ENCODE data around the gene ZBTB43.
A peak's percentile ranks its signal among the peaks of the same experiment; 100 is the strongest.

ZBTB43 gene

DNA sequence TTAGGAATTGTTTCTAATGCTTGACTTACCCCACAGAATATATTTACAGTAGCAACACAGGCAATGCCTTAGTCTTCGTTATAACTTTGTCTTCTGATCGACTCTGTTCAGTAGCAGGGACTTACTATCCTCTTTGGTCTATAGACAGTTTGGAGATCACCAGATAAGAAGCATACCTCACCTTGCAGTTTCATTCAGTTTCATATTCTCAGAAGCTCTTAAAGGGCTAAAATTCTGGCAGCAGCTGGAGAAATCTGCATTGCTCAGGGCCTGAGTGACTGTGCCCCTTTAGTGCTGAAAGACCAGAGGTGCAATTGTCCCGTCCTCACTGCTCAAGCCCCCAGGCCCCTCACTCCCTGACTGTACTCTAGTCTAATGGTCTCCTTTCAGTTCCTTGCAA, 26.0 kb downstream of the ZBTB43 start:
- TF ChIP-seq EZH2 (IDR thresholded peaks at IDR 0.05) (no peak), FOXP2 (optimal IDR thresholded peaks at IDR 0.05; ENCODE audit: control extremely low read depth, extremely low read length, insufficient read depth) (no peak), POLR2AphosphoS5 (IDR thresholded peaks at IDR 0.05; ENCODE audit: borderline replicate concordance, low read depth, low read length) (no peak)
- Histone ChIP-seq H3K9me3 (ENCODE audit: low read depth, low read length) (no peaks in the 10 kb centered on the region), H3K27ac (no peak overlapping the region), H3K4me3 (no peak overlapping the region), H3K9ac (ENCODE audit: insufficient read length) (no peak overlapping the region), H3K36me3 (ENCODE audit: insufficient read depth, low read length) (peaks cover 27% of the 10 kb centered on the region)
- DNase-seq (ENCODE audit: low read depth, low spot score): no peak

- no peak for DNase-seq (ENCODE audit: low read depth, low spot score)
- H3K27ac ChIP-seq: no peak overlapping the region
- no peaks in the 10 kb centered on the region for H3K9me3 ChIP-seq (ENCODE audit: low read depth, low read length)
- H3K4me3 ChIP-seq: no peak overlapping the region
- peaks cover 27% of the 10 kb centered on the region for H3K36me3 ChIP-seq (ENCODE audit: insufficient read depth, low read length)
- H3K9ac ChIP-seq (ENCODE audit: insufficient read length): no peak overlapping the region
- no peak for TF ChIP-seq FOXP2 (optimal IDR thresholded peaks at IDR 0.05; ENCODE audit: control extremely low read depth, extremely low read length, insufficient read depth)
- no peak for TF ChIP-seq POLR2AphosphoS5 (IDR thresholded peaks at IDR 0.05; ENCODE audit: borderline replicate concordance, low read depth, low read length)
- no peak for TF ChIP-seq EZH2 (IDR thresholded peaks at IDR 0.05)
Observed at GRCh38 chr9:126832440-126832839, 27.6 kb downstream of the ZBTB43 start.

DNA sequence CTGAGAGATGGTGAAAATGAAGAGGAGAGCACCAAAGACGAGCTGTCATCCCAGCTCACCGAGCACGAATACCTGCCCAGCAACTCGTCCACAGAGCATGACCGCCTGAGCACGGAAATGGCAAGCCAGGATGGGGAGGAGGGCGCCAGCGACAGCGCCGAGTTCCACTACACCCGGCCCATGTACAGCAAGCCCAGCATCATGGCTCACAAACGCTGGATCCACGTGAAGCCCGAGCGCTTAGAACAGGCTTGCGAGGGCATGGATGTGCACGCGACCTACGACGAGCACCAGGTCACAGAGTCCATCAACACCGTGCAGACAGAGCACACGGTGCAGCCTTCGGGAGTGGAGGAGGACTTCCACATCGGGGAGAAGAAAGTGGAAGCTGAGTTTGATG, 28.2 kb downstream of the ZBTB43 start:
- TF ChIP-seq FOXP2 (optimal IDR thresholded peaks at IDR 0.05; ENCODE audit: control extremely low read depth, extremely low read length, insufficient read depth) (no peak), EZH2 (IDR thresholded peaks at IDR 0.05) (no peak), POLR2AphosphoS5 (IDR thresholded peaks at IDR 0.05; ENCODE audit: borderline replicate concordance, low read depth, low read length) (no peak)
- Histone ChIP-seq H3K9me3 (ENCODE audit: low read depth, low read length) (no peaks in the 10 kb centered on the region), H3K4me3 (no peak overlapping the region), H3K9ac (ENCODE audit: insufficient read length) (no peak overlapping the region), H3K36me3 (ENCODE audit: insufficient read depth, low read length) (peaks cover 27% of the 10 kb centered on the region), H3K27ac (no peak overlapping the region)
- no peak for DNase-seq (ENCODE audit: low read depth, low spot score)

- DNase-seq (ENCODE audit: low read depth, low spot score): no peak
- Histone ChIP-seq H3K9ac (ENCODE audit: insufficient read length) (no peak overlapping the region), H3K36me3 (ENCODE audit: insufficient read depth, low read length) (peaks cover 27% of the 10 kb centered on the region), H3K27ac (no peak overlapping the region), H3K4me3 (no peak overlapping the region), H3K9me3 (ENCODE audit: low read depth, low read length) (no peaks in the 10 kb centered on the region)
- no peak for TF ChIP-seq FOXP2 (optimal IDR thresholded peaks at IDR 0.05; ENCODE audit: control extremely low read depth, extremely low read length, insufficient read depth)
- TF ChIP-seq EZH2 (IDR thresholded peaks at IDR 0.05): no peak
- no peak for TF ChIP-seq POLR2AphosphoS5 (IDR thresholded peaks at IDR 0.05; ENCODE audit: borderline replicate concordance, low read depth, low read length)
Observed at GRCh38 chr9:126833710-126834345, 29.0 kb downstream of the ZBTB43 start.

- Histone ChIP-seq H3K27ac (no peak overlapping the region), H3K4me3 (no peak overlapping the region), H3K36me3 (ENCODE audit: insufficient read depth, low read length) (peaks cover 27% of the 10 kb centered on the region), H3K9ac (ENCODE audit: insufficient read length) (no peak overlapping the region), H3K9me3 (ENCODE audit: low read depth, low read length) (no peaks in the 10 kb centered on the region)
- TF ChIP-seq POLR2AphosphoS5 (IDR thresholded peaks at IDR 0.05; ENCODE audit: borderline replicate concordance, low read depth, low read length) (no peak), EZH2 (IDR thresholded peaks at IDR 0.05) (no peak), FOXP2 (optimal IDR thresholded peaks at IDR 0.05; ENCODE audit: control extremely low read depth, extremely low read length, insufficient read depth) (no peak)
- DNase-seq (ENCODE audit: low read depth, low spot score): no peak
Observed at GRCh38 chr9:126834672-126835071, 29.8 kb downstream of the ZBTB43 start.

DNA sequence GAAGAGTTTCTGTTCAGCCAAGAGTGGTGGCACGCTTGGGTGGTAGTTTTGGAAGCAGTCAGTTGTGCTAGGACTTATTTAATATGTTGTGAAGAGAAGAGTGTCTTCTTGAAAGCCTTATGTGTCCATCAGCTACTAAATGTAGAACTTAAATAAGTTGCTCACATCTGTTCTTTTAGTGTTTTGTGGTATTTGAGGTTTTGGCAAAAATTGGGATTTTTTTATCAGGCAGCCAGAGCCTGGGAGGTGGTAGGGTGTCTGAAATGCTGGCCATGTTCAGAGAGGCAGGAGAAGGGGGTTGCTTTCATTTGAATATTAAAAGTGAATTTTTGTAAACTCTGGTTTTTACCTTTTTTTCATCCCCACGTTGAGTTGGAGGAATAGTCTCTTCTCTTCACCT, 31.4 kb downstream of the ZBTB43 start:
- H3K27ac ChIP-seq: 0 out of 2 replicates have a peak overlapping the region, but pooled peaks have one; percentile 0
- no peak for DNase-seq (ENCODE audit: low read depth, low spot score)
- peaks cover 27% of the 10 kb centered on the region for H3K36me3 ChIP-seq (ENCODE audit: insufficient read depth, low read length)
- TF ChIP-seq POLR2AphosphoS5 (IDR thresholded peaks at IDR 0.05; ENCODE audit: borderline replicate concordance, low read depth, low read length) (no peak), EZH2 (IDR thresholded peaks at IDR 0.05) (no peak)
- H3K4me3 ChIP-seq: no peak overlapping the region
- H3K9me3 ChIP-seq (ENCODE audit: low read depth, low read length): no peaks in the 10 kb centered on the region
- H3K9ac ChIP-seq (ENCODE audit: insufficient read length): no peak overlapping the region

- Histone ChIP-seq H3K36me3 (ENCODE audit: insufficient read depth, low read length) (peaks cover 15% of the 10 kb centered on the region), H3K9ac (ENCODE audit: insufficient read length) (no peak overlapping the region), H3K9me3 (ENCODE audit: low read depth, low read length) (no peaks in the 10 kb centered on the region), H3K27ac (no peak overlapping the region), H3K4me3 (no peak overlapping the region)
- DNase-seq (ENCODE audit: low read depth, low spot score): no peak
- no peak for TF ChIP-seq EZH2 (IDR thresholded peaks at IDR 0.05)
- no peak for TF ChIP-seq POLR2AphosphoS5 (IDR thresholded peaks at IDR 0.05; ENCODE audit: borderline replicate concordance, low read depth, low read length)
- TF ChIP-seq FOXP2 (optimal IDR thresholded peaks at IDR 0.05; ENCODE audit: control extremely low read depth, extremely low read length, insufficient read depth): no peak
Observed at GRCh38 chr9:126838055-126838811, 33.4 kb downstream of the ZBTB43 start.

- no peak overlapping the region for H3K4me3 ChIP-seq
- H3K27ac ChIP-seq: no peak overlapping the region
- DNase-seq (ENCODE audit: low read depth, low spot score): no peak
- no peaks in the 10 kb centered on the region for H3K9me3 ChIP-seq (ENCODE audit: low read depth, low read length)
- TF ChIP-seq FOXP2 (optimal IDR thresholded peaks at IDR 0.05; ENCODE audit: control extremely low read depth, extremely low read length, insufficient read depth) (no peak), POLR2AphosphoS5 (IDR thresholded peaks at IDR 0.05; ENCODE audit: borderline replicate concordance, low read depth, low read length) (no peak), EZH2 (IDR thresholded peaks at IDR 0.05) (no peak)
- H3K9ac ChIP-seq (ENCODE audit: insufficient read length): no peak overlapping the region
- peaks cover 9% of the 10 kb centered on the region; the same call in 1 of the 2 replicates for H3K36me3 ChIP-seq (ENCODE audit: insufficient read depth, low read length)
Observed at GRCh38 chr9:126838895-126839294, 34.1 kb downstream of the ZBTB43 start.
